KMS-11 (cell line): ENCODE results near the gene SLC51A.

Source experiments
- H2AFZ ChIP-seq: fragments of 200-600 bp; sonication (generic); 2 replicates; pipeline ENCODE4 v1.6.1; 2016; ENCODE audit warnings: antibody characterized with exemption, mixed run types, low read depth
- H3K27ac ChIP-seq: fragments of 200-600 bp; sonication (generic); 2 replicates; pipeline ENCODE4 v1.6.1; 2016; ENCODE audit warnings: mild to moderate bottlenecking, mixed run types
- H3K27me3 ChIP-seq: fragments of 200-600 bp; sonication (generic); 2 replicates; pipeline ENCODE4 v1.6.1; 2017; ENCODE audit warnings: mild to moderate bottlenecking, low read depth, mixed run types, moderate library complexity; ENCODE audit not compliant: insufficient read depth
- H3K36me3 ChIP-seq: fragments of 200-600 bp; sonication (generic); 2 replicates; pipeline ENCODE4 v1.6.1; 2017; ENCODE audit warnings: mild to moderate bottlenecking, mixed run types; ENCODE audit not compliant: insufficient read depth
- H3K4me1 ChIP-seq: fragments of 200-600 bp; sonication (generic); 2 replicates; pipeline ENCODE4 v1.6.1; 2016; ENCODE audit warnings: mild to moderate bottlenecking, low read depth, mixed run types; ENCODE audit not compliant: poor library complexity, severe bottlenecking
- H3K4me2 ChIP-seq: fragments of 200-600 bp; sonication (generic); 2 replicates; pipeline ENCODE4 v1.7.0; 2016; ENCODE audit warnings: mild to moderate bottlenecking, mixed run types
- H3K4me3 ChIP-seq: fragments of 200-600 bp; sonication (generic); IDR thresholded peaks from 2 replicates; pipeline ENCODE4 v1.6.1; 2017; ENCODE audit warnings: low read depth, low read length, mixed read lengths; ENCODE audit not compliant: insufficient read depth
- H3K79me2 ChIP-seq: fragments of 200-600 bp; sonication (generic); 2 replicates; pipeline ENCODE4 v1.6.1; 2016; ENCODE audit warnings: low read depth, mixed run types; ENCODE audit not compliant: insufficient read depth
- H3K9ac ChIP-seq: fragments of 200-600 bp; sonication (generic); 2 replicates; pipeline ENCODE4 v1.6.1; 2016; ENCODE audit warnings: mild to moderate bottlenecking, mixed run types
- H4K20me1 ChIP-seq: fragments of 200-600 bp; sonication (generic); 2 replicates; pipeline ENCODE4 v1.6.1; 2016; ENCODE audit warnings: mild to moderate bottlenecking, mixed run types; ENCODE audit not compliant: insufficient read depth
- CTCF ChIP-seq: fragments of 200-600 bp; sonication (generic); conservative IDR thresholded peaks from 2 replicates; pipeline ENCODE4 v1.6.1; 2017; ENCODE audit warnings: low read depth, mild to moderate bottlenecking, antibody characterized with exemption, low read length, moderate library complexity, mixed read lengths

The SLC51A gene

GRCh38 chr3:196260784-196261183 lies 44.5 kb downstream of the SLC51A start:
- TF ChIP-seq CTCF = no peak
- Histone ChIP-seq H3K4me2 (no peak overlapping the region), H3K9ac (no peak overlapping the region), H3K4me3 (no peak overlapping the region), H3K27me3 (no peaks in the 10 kb centered on the region), H4K20me1 (no peaks in the 10 kb centered on the region), H3K36me3 (no peaks in the 10 kb centered on the region), H3K4me1 (no peaks in the 10 kb centered on the region), H3K79me2 (peaks cover 8% of the 10 kb centered on the region; the same call in 1 of the 2 replicates), H3K27ac (no peak overlapping the region), H2AFZ (no peak overlapping the region)

- H2AFZ ChIP-seq = no peak overlapping the region
- H3K36me3 ChIP-seq = no peaks in the 10 kb centered on the region
- H3K27me3 ChIP-seq = no peaks in the 10 kb centered on the region
- H3K9ac ChIP-seq = no peak overlapping the region
- peaks cover 18% of the 10 kb centered on the region for H3K4me1 ChIP-seq
- no peak overlapping the region for H3K4me2 ChIP-seq
- TF ChIP-seq CTCF = no peak
- H3K27ac ChIP-seq = no peak overlapping the region
- no peak overlapping the region for H3K4me3 ChIP-seq
- peaks cover 8% of the 10 kb centered on the region; the same call in 1 of the 2 replicates for H3K79me2 ChIP-seq
- no peaks in the 10 kb centered on the region for H4K20me1 ChIP-seq
Measured at GRCh38 chr3:196263819-196264218, 47.5 kb downstream of the SLC51A start.

- Histone ChIP-seq H3K36me3 (no peaks in the 10 kb centered on the region), H4K20me1 (no peaks in the 10 kb centered on the region), H3K4me1 (peaks cover 50% of the 10 kb centered on the region), H3K79me2 (peaks cover 22% of the 10 kb centered on the region), H3K27ac (peak overlapping the region; percentile 83), H3K4me2 (peak overlapping the region; percentile 49), H2AFZ (no peak overlapping the region), H3K4me3 (peak overlapping the region; percentile 33), H3K27me3 (no peaks in the 10 kb centered on the region), H3K9ac (peak overlapping the region; percentile 45; the same call in 1 of the 2 replicates)
- TF ChIP-seq CTCF = no peak
Measured at GRCh38 chr3:196268284-196269163, 52.2 kb downstream of the SLC51A start.

GRCh38 chr3:196270499-196270898 lies 54.2 kb downstream of the SLC51A start:
- Histone ChIP-seq H3K4me2 (no peak overlapping the region), H3K4me3 (no peak overlapping the region), H3K36me3 (no peaks in the 10 kb centered on the region), H2AFZ (no peak overlapping the region), H3K79me2 (peaks cover 36% of the 10 kb centered on the region), H4K20me1 (no peaks in the 10 kb centered on the region), H3K27ac (no peak overlapping the region), H3K27me3 (no peaks in the 10 kb centered on the region), H3K4me1 (peaks cover 69% of the 10 kb centered on the region), H3K9ac (no peak overlapping the region)
- no peak for TF ChIP-seq CTCF
